Mucosa of gallbladder (tissue), 1 donor: ENCODE measurements around the gene TGFA. TPM values are rescaled to one million over a fixed set of nuclear protein-coding genes. Genes with fewer than 3 reads are reported as not detected.

Source experiments
- DNase-seq: peaks from one replicate; pipeline ENCODE4 v3.0.0-alpha.2; 2020; ENCODE audit warnings: low spot score
- total RNA-seq: library from RNA; stranded (reverse); gene quantifications from one replicate; pipeline ENCODE4 v1.2.1, GENCODE V29; 2021
- donor health status: DM: no; HTN: no; CAD: no.

TGFA gene
- total RNA-seq, 1 donor from 2014 or later: 51.0 TPM

DNA sequence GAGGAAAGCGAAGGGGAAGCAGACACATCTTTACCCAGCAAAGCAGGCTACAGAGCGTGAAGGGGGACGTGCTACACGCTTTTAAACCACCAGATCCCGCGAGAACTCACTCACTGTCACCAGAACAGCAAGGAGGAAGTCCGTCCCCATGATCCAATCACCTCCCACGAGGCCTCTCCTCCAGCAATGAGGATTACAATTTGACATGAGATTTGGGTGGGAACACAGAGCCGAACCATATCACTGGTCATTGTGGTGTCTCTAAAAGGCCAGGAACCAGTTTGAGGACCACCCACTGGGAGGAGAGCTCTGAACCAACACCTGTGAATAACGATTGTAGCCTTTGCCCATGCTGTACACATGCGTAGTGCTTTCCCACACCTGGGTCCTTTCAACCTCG is 135.1 kb downstream of the TGFA start:
- DNase-seq: no peak

DNA sequence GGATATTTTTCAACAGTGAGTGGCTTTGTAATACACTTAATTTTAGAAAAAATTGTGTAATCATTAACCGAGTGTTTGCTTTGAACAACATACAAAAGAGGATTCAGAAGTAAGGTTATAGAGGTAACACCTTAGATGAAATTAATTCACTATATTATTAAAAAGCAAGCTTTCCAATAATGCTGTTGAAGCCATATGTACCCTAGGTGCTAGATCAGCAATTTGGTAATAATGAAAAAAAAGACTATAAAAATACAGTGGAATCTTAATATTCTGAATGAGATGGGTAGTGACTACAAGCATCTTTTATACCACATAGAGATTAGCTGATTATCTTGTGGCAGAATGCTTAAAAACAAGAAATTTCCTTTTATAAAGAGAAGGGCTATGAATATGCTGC is 136.6 kb downstream of the TGFA start:
- DNase-seq: no peak

DNA sequence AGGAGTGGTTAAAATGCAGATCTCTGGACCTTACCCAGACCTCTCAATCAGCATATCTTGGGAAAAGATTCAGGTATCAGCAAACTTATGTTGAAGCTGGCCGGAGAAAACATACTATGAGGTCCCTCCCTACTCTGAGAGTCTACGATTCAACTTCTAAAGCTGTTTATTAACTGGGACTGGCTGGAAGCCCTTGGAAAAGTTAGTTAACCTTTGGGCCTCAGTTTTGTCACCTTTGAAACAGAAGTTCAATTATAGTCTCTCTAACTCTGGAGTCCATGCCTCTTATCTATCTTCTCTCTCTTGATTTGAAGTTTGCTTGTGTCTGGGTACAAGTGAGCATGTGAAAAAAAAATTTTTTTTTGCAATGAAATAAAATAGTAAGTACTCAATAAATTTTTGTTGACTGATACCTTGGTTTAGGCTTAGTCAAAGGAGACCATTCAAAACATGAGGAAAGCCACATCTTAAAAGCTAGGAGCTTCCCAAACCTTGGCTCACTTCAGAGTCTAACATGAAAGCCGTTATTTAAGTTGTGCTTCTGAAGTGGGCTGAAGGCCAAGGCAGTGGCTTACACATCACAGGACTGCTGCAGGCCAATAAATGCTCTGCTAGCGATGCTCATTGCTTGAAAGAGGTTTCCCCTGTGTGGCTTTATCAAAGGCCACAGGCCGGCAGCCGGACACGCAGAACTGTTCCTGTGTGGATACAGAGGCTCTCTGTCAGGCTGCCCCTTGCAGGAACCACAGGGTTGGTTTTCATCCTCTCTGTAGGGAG is 141.1 kb downstream of the TGFA start:
- DNase-seq: no peak

DNA sequence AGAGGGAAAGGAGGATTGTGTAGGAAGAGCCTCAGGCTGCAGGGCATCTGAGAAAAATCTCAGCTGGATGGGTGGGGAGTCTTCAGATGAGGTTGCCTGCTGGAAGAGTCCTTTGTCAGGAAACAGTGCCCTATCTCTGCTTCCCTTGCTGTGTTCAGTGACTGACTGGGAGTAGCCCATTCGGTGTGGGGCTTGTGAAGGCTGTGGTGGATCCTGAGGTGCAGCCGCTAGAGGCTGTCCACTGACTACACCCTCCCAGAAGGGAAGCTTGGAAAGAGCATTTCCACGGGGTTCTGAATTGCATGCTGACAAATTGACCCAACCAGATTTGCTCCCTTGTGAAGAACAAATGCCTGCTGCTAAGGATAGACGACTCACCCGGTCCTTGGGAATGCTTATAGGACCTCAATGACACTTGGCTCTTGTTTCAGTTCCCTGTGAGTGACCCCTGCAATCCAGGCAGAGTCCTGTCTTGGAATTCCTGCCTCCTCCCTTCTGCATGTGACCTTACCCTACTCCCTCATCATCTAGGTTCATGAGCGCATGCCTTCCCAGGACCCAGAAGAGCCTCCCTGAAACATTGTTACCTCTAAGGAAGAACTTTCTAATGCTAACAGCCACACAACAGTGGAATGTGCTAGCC is 142.0 kb downstream of the TGFA start:
- DNase-seq: peak; percentile 40

DNA sequence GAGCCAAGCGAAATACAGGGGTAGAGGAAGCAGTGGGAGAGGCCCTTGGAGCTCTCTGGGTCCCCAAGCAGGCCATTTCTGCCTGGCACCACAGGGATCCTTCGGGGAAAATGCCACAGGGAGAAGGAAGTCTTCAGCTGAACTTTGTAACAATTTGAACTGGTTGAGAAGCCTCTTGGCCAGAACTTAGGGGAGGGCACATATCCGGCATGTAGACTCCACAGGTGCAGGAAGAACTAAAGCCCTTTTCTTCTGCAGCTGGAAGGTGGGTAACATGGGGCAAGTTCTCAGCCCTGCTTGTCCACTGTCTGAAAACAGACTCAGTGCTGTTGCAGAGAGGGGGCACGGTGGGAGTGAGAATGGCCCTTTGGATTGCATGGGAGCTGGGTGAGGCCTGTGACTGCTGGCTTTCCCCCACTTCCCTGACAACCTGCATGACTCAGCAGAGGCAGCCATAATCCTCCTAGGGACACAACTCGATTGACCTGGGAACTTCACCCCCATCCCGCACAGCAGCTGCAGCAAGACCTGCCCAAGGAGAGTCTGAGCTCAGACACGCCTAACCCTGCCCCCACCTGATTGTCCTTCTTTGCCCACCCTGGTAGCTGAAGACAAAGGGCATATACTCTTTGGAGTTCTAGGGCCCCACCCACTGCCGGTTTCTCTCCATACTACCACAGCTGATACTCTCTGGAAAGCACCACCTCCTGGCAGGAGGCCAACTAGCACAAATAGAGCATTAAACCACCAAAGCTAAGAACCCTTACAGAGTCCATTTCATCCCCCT is 150.2 kb downstream of the TGFA start:
- no peak for DNase-seq

DNA sequence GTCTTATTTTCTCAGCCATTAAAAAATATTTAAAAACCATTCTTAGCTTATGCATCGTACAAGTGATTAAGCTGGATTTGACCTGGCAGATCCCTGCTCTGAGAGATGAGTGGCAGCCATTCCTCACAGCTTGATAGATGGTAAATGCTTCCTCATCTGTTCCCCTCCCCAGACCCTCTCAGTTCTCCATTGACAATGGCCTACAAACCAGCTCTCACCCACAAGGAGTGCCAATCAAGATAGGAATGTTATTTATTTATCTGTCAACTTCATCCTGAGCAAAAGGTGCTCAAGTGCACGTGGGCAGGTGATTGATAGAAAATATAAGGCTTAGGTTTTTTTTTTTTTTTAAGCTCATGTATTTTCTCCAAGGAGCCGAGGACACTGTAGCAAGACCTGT is 153.1 kb downstream of the TGFA start:
- no peak for DNase-seq

DNA sequence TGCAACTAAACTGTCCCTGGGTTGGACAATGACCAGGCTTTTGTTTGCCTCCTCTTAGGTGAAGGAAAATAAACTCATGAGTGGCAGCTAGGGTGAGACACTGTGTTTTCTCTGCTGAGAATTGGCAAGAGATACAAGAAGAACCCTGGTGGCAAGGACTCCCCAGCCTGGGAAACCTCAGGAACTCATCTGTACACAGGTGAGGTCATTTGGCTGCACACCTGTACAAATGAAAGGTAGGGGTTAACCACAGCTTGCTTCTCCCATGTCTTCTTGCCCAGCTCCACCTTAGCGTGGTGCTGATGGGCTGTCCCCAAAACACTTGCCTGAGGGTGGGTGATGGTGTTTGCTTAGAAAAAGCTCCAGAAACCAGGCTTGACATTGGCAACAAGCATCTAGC is 154.6 kb downstream of the TGFA start:
- DNase-seq: no peak

Other genes with a start within 250 kb of the TGFA start
- 0.95 TPM for gene ADD2, start 214.4 kb upstream of the TGFA start, total RNA-seq
- not detected for gene FIGLA, start 236.8 kb upstream of the TGFA start, total RNA-seq